ENCODE measurements around the gene NR1D2. TPM values are rescaled to one million over a fixed set of nuclear protein-coding genes. Genes with fewer than 3 reads are reported as not detected.

Gene NR1D2
- total RNA-seq, 2 donors from 2014 or later = 13.0 to 14.5 TPM

- intact Hi-C loops (cut with DNase I) = no loop called here
- no peak for ATAC-seq
- TF ChIP-seq POLR2A (IDR thresholded peaks at IDR 0.05) (no peak), CTCF (IDR thresholded peaks at IDR 0.05) (no peak)
- Histone ChIP-seq H3K36me3 (replicated peaks in 1 of 2; ENCODE audit: insufficient read depth in 1 of 2, low read depth in 2 of 2) (peaks cover 0 to 2% of the 10 kb centered on the region in 2 donors), H3K9me3 (no peaks in the 10 kb centered on the region), H3K4me1 (peaks cover 23% of the 10 kb centered on the region), H3K27me3 (no peaks in the 10 kb centered on the region), H3K27ac (no peak overlapping the region), H3K4me3 (no peak overlapping the region)
- DNase-seq = no peak
- 68 to 73% methylated on average over 1 of the region's 1 CpG for WGBS, 2 donors
Observed at GRCh38 chr3:23913182-23913581, 31.9 kb upstream of the NR1D2 start.

GRCh38 chr3:23913873-23914743 lies 31.0 kb upstream of the NR1D2 start:
- WGBS, 2 donors = 46% methylated on average over 3 of the region's 3 CpGs
- Histone ChIP-seq H3K4me1 (peaks cover 32% of the 10 kb centered on the region), H3K27me3 (no peaks in the 10 kb centered on the region), H3K36me3 (replicated peaks in 1 of 2; ENCODE audit: insufficient read depth in 1 of 2, low read depth in 2 of 2) (peaks cover 0 to 3% of the 10 kb centered on the region in 2 donors), H3K4me3 (no peak overlapping the region), H3K27ac (no peak overlapping the region), H3K9me3 (no peaks in the 10 kb centered on the region)
- ATAC-seq (no peak), DNase-seq (no peak)
- TF ChIP-seq POLR2A (IDR thresholded peaks at IDR 0.05) = no peak
- TF ChIP-seq CTCF (IDR thresholded peaks at IDR 0.05) = no peak
- intact Hi-C loops (cut with DNase I) = no loop called here

GRCh38 chr3:23915537-23916108 lies 29.5 kb upstream of the NR1D2 start:
- no peak for TF ChIP-seq CTCF (IDR thresholded peaks at IDR 0.05)
- no peak for TF ChIP-seq POLR2A (IDR thresholded peaks at IDR 0.05)
- H3K27ac ChIP-seq = no peak overlapping the region
- WGBS, 2 donors = 40 to 46% methylated on average over 7 of the region's 7 CpGs
- DNase-seq (no peak), ATAC-seq (no peak)
- no peaks in the 10 kb centered on the region for H3K9me3 ChIP-seq
- intact Hi-C loops (cut with DNase I) = no loop called here
- peaks cover 0 to 10% of the 10 kb centered on the region in 2 donors for H3K36me3 ChIP-seq (replicated peaks in 1 of 2; ENCODE audit: insufficient read depth in 1 of 2, low read depth in 2 of 2)
- H3K27me3 ChIP-seq = no peaks in the 10 kb centered on the region
- no peak overlapping the region for H3K4me3 ChIP-seq
- H3K4me1 ChIP-seq = peaks cover 39% of the 10 kb centered on the region

- DNase-seq = no peak
- intact Hi-C loops (cut with DNase I) = no loop called here
- Histone ChIP-seq H3K4me3 (peak overlapping the region; percentile 75 to 90), H3K9me3 (no peaks in the 10 kb centered on the region), H3K36me3 (replicated peaks in 1 of 2; ENCODE audit: insufficient read depth in 1 of 2, low read depth in 2 of 2) (peaks cover 0 to 11% of the 10 kb centered on the region in 2 donors), H3K27ac (peak overlapping the region; percentile 89 to 96 (median 94)), H3K27me3 (no peaks in the 10 kb centered on the region), H3K4me1 (peaks cover 39% of the 10 kb centered on the region)
- peak; percentile 52 for ATAC-seq
- TF ChIP-seq POLR2A (IDR thresholded peaks at IDR 0.05) = no peak
- TF ChIP-seq CTCF (IDR thresholded peaks at IDR 0.05) = no peak
- 1 to 2% methylated on average over 16 to 44 of the region's 48 CpGs for WGBS, 2 donors
Observed at GRCh38 chr3:23916152-23916885, 28.8 kb upstream of the NR1D2 start.
